ENCODE results near the gene SSC5D. TPM values are rescaled to one million over a fixed set of nuclear protein-coding genes. Genes with fewer than 3 reads are reported as not detected.
"Not testable (repeated sequence)": the region's sequence is repeated elsewhere in the genome, so short reads cannot be mapped to it uniquely, and the experiment has no call there.

Gene SSC5D
- total RNA-seq, 2 experiments from 2014 or later, result 0.32 to 0.34 TPM

DNA sequence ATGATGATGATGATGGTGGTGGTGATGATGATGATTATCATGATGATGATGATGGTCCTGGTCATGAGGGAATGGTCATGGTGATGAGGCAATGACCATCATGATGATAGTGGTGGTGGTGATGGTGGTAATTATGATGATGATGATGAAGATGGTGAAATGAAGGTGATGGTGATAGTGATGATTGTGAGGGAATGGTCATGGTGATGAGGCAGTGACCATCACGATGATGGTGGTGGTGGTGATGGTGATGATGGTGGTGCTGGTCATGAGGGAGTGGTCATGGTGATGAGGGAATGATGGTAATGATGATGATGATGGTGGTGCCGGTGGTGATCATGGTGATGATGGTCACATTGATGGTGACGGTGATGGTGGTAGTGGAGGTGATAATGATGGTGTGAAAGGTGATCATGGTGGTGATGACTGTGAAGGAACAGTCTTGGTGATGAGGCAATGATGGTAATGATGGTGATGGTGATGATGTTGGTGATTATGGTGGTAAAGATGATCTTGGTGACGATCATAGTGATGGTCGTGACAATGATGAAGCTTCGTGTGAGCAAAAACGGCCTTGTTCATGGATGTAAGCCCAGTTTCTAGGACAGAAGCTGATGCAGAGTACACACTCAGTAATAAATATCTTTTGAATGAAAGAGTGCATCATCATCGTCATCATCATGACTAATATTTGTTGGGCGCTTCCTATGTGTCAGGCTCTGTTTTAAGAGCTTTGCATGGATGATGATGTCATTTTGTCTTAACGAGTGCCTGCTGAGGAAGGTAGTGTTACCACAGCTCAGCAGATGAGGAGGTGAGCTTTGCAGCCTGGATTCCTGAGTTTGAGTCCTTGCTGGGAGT, 31.4 kb downstream of the SSC5D start:
- ATAC-seq, result no peak
- Mint-ChIP-seq H3K9me3 (ENCODE audit: low read depth) (no peaks in the 10 kb centered on the region), H3K27ac (no peak overlapping the region), H3K27me3 (no peaks in the 10 kb centered on the region), H3K4me1 (peaks cover 3% of the 10 kb centered on the region), H3K36me3 (ENCODE audit: low read depth) (no peaks in the 10 kb centered on the region), H3K4me3 (no peak overlapping the region)
- DNase-seq, result no peak
- intact Hi-C loops (cut with DNase I, micrococcal nuclease), result no loop called here
- ChIA-PET CTCF (interaction anchor here (0.6 to 1.0 kb wide), 4 partner anchors 108 to 169 kb away, joined by 3 to 6 read pairs (median 4); no protein-coding TSS in a partner anchor), POLR2A (no interaction called here)

- Mint-ChIP-seq H3K4me3 (no peak overlapping the region), H3K36me3 (ENCODE audit: low read depth) (no peaks in the 10 kb centered on the region), H3K27me3 (no peaks in the 10 kb centered on the region), H3K9me3 (ENCODE audit: low read depth) (no peaks in the 10 kb centered on the region), H3K4me1 (peaks cover 3% of the 10 kb centered on the region), H3K27ac (no peak overlapping the region)
- CTCF ChIA-PET, result interaction anchor here (0.6 kb wide), 1 partner anchor 170 kb away, joined by 3 read pairs; no protein-coding TSS in a partner anchor
- intact Hi-C loops (cut with DNase I, micrococcal nuclease), result no loop called here
- ATAC-seq (no peak), DNase-seq (no peak)
- POLR2A ChIA-PET, result no interaction called here
Measured at GRCh38 chr19:55520691-55521292, 32.6 kb downstream of the SSC5D start.

DNA sequence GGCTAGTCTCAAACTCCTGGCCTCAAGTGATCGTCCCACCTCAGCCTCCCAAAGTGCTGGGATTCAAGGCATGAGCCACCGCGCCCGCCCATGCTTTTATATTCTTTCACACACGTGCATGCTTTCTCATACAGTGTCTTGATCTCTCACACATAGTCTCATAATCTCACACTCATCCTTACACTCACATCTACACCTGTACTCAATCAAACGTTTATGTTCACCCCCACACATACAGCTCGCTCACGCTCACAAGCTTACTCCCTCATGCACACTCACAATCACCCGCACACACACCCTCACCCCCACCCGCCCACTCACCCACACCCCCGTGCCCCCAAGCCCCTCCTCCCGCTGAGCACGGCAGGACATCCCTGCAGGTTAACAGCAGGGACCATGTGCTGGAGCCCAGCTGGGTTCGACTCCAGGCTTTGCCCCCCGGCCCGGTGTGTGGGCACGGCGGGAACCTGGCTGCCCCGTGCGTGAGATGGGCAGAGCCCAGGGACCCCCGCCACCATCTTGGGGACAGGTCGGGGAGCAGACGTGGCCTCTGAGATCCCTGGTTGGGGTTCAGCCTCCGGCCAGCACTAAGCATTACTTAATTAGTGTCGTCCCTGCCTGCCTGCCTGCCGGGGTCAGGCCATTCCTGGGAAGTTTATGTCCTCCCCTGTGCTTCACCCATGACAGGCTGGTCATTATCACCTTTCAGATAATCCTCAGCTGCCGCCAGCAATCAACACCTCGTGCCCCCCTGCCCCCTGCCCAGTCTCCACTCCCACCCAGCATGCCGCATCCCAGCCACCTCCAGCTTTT, 37.3 kb downstream of the SSC5D start:
- intact Hi-C loops (cut with DNase I, micrococcal nuclease), result no loop called here
- Mint-ChIP-seq H3K4me3 (no peak overlapping the region), H3K9me3 (ENCODE audit: low read depth) (no peaks in the 10 kb centered on the region), H3K4me1 (no peaks in the 10 kb centered on the region), H3K27me3 (no peaks in the 10 kb centered on the region), H3K36me3 (ENCODE audit: low read depth) (no peaks in the 10 kb centered on the region), H3K27ac (no peak overlapping the region)
- DNase-seq (no peak), ATAC-seq (no peak)
- ChIA-PET POLR2A (interaction anchor here (0.7 kb wide), 1 partner anchor 17 kb away, joined by 3 read pairs; no protein-coding TSS in a partner anchor), CTCF (interaction anchor here (1.5 kb wide), 1 partner anchor 107 kb away, joined by 4 read pairs; no protein-coding TSS in a partner anchor)

- no peak overlapping the region for H3K4me3 Mint-ChIP-seq
- ChIA-PET POLR2A (interaction anchor here (0.7 kb wide), 1 partner anchor 18 kb away, joined by 3 read pairs; no protein-coding TSS in a partner anchor), CTCF (interaction anchor here (1.5 kb wide), 1 partner anchor 106 kb away, joined by 4 read pairs; no protein-coding TSS in a partner anchor)
- no peaks in the 10 kb centered on the region for H3K4me1 Mint-ChIP-seq
- DNase-seq, result peak; percentile 42
- H3K27me3 Mint-ChIP-seq, result no peaks in the 10 kb centered on the region
- no peaks in the 10 kb centered on the region for H3K36me3 Mint-ChIP-seq (ENCODE audit: low read depth)
- no peak overlapping the region for H3K27ac Mint-ChIP-seq
- intact Hi-C loops (cut with DNase I, micrococcal nuclease), result no loop called here
- H3K9me3 Mint-ChIP-seq (ENCODE audit: low read depth), result no peaks in the 10 kb centered on the region
- peak; percentile 55 for ATAC-seq
Measured at GRCh38 chr19:55526216-55527196, 38.3 kb downstream of the SSC5D start.

- CTCF ChIA-PET, result interaction anchor here (0.9 kb wide), 1 partner anchor 105 kb away, joined by 3 read pairs; no protein-coding TSS in a partner anchor
- DNase-seq (no peak), ATAC-seq (no peak)
- H3K36me3 Mint-ChIP-seq (ENCODE audit: low read depth), result no peaks in the 10 kb centered on the region
- no peak overlapping the region for H3K4me3 Mint-ChIP-seq
- H3K9me3 Mint-ChIP-seq (ENCODE audit: low read depth), result no peaks in the 10 kb centered on the region
- intact Hi-C loops (cut with DNase I, micrococcal nuclease), result no loop called here
- H3K4me1 Mint-ChIP-seq, result no peaks in the 10 kb centered on the region
- POLR2A ChIA-PET, result no interaction called here
- no peak overlapping the region for H3K27ac Mint-ChIP-seq
- H3K27me3 Mint-ChIP-seq, result no peaks in the 10 kb centered on the region
Measured at GRCh38 chr19:55527197-55528029, 39.2 kb downstream of the SSC5D start.

DNA sequence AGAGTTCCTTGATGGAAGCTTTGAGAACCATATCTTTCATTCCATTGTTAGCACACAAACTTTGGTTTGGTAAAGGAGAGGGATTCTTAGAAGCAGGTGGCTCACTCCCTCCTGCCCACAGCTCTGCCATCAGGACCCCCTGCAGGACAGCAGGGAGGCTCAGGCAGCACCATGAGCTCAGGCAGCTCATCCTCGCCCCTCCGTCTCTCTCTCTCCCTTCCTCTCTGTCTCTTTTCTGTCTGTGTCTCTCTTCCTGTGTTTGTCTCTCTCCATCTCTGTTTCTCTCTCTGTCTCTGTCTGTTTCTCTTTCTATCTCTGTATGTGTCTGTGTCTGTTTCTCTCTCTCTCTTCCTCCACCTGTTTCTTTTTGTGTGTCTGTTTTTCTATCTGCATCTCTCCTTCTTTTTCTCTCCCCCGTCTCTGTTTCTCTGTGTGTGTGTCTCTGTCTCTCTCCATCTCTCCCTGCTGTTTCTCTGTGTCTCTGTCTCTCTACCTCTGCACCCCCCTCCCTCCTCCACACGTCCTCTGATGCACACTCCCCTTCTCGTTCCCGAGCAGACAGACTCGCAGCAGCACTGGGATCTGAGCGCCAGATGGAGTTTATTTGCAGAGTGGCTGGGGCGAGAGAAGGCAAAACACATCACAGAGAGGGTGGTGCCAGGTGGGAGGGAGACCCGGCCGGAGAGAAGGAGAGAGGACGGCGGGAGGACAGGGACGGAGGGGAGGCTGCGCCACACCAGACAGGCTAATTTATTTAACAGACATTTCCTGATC, 40.0 kb downstream of the SSC5D start:
- intact Hi-C loops (cut with DNase I, micrococcal nuclease), result no loop called here
- no peaks in the 10 kb centered on the region for H3K4me1 Mint-ChIP-seq
- CTCF ChIA-PET, result interaction anchor here (0.5 to 0.9 kb wide), 5 partner anchors 36 to 197 kb away, joined by 3 to 5 read pairs (median 3); no protein-coding TSS in a partner anchor
- no peaks in the 10 kb centered on the region for H3K27me3 Mint-ChIP-seq
- POLR2A ChIA-PET, result no interaction called here
- ATAC-seq, result no peak
- H3K4me3 Mint-ChIP-seq, result no peak overlapping the region
- H3K36me3 Mint-ChIP-seq (ENCODE audit: low read depth), result no peaks in the 10 kb centered on the region
- DNase-seq, result no peak
- H3K9me3 Mint-ChIP-seq (ENCODE audit: low read depth), result no peaks in the 10 kb centered on the region
- no peak overlapping the region for H3K27ac Mint-ChIP-seq

GRCh38 chr19:55529636-55530234, 41.5 kb downstream of the SSC5D start:
- CTCF ChIA-PET, result no interaction called here
- no peaks in the 10 kb centered on the region for H3K36me3 Mint-ChIP-seq (ENCODE audit: low read depth)
- no peak overlapping the region for H3K27ac Mint-ChIP-seq
- no peaks in the 10 kb centered on the region for H3K4me1 Mint-ChIP-seq
- intact Hi-C loops (cut with DNase I, micrococcal nuclease), result no loop called here
- no peak overlapping the region for H3K4me3 Mint-ChIP-seq
- no peak for ATAC-seq
- POLR2A ChIA-PET, result no interaction called here
- no peaks in the 10 kb centered on the region for H3K27me3 Mint-ChIP-seq
- DNase-seq, result no peak
- no peaks in the 10 kb centered on the region for H3K9me3 Mint-ChIP-seq (ENCODE audit: low read depth)

DNA sequence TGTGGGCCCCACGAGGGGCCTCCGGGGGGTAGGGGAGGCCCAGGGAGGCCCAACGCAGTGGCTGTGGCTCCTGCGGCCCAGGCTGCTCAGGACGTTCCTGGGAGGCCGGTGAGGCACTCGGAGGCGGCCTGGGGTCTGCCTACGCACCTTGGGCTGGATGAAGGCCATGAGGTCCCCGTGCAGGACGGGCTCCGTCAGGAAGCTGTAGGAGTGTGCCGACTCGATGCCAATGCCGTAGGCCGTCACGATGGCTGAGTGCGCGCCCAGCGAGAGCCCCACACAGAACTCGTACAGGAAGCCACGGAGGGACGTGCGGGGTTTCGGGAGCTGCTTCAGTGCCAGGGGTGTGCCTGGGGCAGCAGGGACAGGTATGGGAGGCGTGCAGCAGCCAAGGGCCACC, 42.8 kb downstream of the SSC5D start:
- no peaks in the 10 kb centered on the region for H3K9me3 Mint-ChIP-seq (ENCODE audit: low read depth)
- ChIA-PET CTCF (no interaction called here), POLR2A (no interaction called here)
- no peak for DNase-seq
- no peaks in the 10 kb centered on the region for H3K36me3 Mint-ChIP-seq (ENCODE audit: low read depth)
- ATAC-seq, result no peak
- H3K4me1 Mint-ChIP-seq, result no peaks in the 10 kb centered on the region
- intact Hi-C loops (cut with DNase I, micrococcal nuclease), result no loop called here
- H3K27me3 Mint-ChIP-seq, result no peaks in the 10 kb centered on the region
- H3K27ac Mint-ChIP-seq, result no peak overlapping the region
- H3K4me3 Mint-ChIP-seq, result no peak overlapping the region

DNA sequence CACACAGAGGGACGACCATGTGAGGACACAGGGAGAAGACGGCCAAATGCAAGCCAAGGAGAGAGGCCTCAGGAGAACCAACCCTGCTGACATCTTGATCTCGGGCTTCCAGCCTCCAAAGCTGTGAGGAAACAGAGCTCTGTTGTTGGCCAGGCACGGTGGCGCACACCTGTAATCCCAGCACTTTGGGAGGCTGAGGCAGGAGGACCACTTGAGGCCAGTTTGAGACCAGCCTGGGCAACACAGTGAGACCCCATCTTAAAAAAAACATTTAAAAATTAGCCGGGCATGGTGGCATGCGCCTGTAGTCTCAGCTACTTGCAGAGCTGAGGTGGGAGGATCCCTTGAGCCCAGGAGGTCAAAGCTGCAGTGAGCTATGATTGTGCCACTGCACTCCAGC, 46.0 kb downstream of the SSC5D start:
- H3K27me3 Mint-ChIP-seq; H3K4me3 Mint-ChIP-seq; POLR2A ChIA-PET; H3K27ac Mint-ChIP-seq; CTCF ChIA-PET; H3K36me3 Mint-ChIP-seq (ENCODE audit: low read depth); DNase-seq; intact Hi-C loops (cut with DNase I, micrococcal nuclease); H3K9me3 Mint-ChIP-seq (ENCODE audit: low read depth); H3K4me1 Mint-ChIP-seq; ATAC-seq: not testable (repeated sequence)
